Mesenchymal stem cell (in vitro differentiated cells and primary cell): Measurements from ENCODE around the gene RFTN1.
A peak's percentile ranks its signal among the peaks of the same experiment; 100 is the strongest.

Experiments used
- DNase-seq: peaks from one replicate; pipeline ENCODE4 v3.0.0-alpha.2; 2013
- H2AFZ ChIP-seq: one replicate; pipeline ENCODE4 v1.6.1; 2013; ENCODE audit warnings: low read depth, mild to moderate bottlenecking, control low read depth, inconsistent platforms, low read length, moderate library complexity
- H2AK5ac ChIP-seq: 2 replicates; pipeline ENCODE4 v1.6.1; 2013; ENCODE audit warnings: low read length, moderate library complexity, mild to moderate bottlenecking, inconsistent platforms; ENCODE audit not compliant: severe bottlenecking
- H2BK120ac ChIP-seq: one replicate; pipeline ENCODE4 v1.6.1; 2013; ENCODE audit warnings: low read depth, mild to moderate bottlenecking, inconsistent platforms, low read length, moderate library complexity
- H2BK12ac ChIP-seq, 2 experiments: one replicate each; pipeline ENCODE4 v1.6.1; 2013; ENCODE audit warnings: inconsistent platforms in 2 of 2, low read length in 2 of 2, mild to moderate bottlenecking in 2 of 2, moderate library complexity in 2 of 2, control low read depth in 1 of 2
- H2BK15ac ChIP-seq: one replicate; pipeline ENCODE4 v1.6.1; 2013; ENCODE audit warnings: mild to moderate bottlenecking, low read depth, inconsistent platforms; ENCODE audit not compliant: poor library complexity, severe bottlenecking
- H2BK5ac ChIP-seq: 2 replicates; pipeline ENCODE4 v1.6.1; 2013; ENCODE audit warnings: low read depth, mild to moderate bottlenecking, low read length, control low read depth, inconsistent platforms; ENCODE audit not compliant: poor library complexity, severe bottlenecking
- H3K14ac ChIP-seq, 2 experiments: one replicate each; pipeline ENCODE4 v1.6.1; 2013; ENCODE audit warnings: inconsistent platforms in 2 of 2, low read length in 2 of 2, control low read depth in 1 of 2, mild to moderate bottlenecking in 1 of 2, moderate library complexity in 1 of 2
- H3K18ac ChIP-seq, 2 experiments: one replicate each; pipeline ENCODE4 v1.6.1; 2013; ENCODE audit warnings: inconsistent platforms in 2 of 2, low read length in 2 of 2, control low read depth in 1 of 2, low read depth in 1 of 2, mild to moderate bottlenecking in 1 of 2
- H3K23ac ChIP-seq, 2 experiments: one replicate each; pipeline ENCODE4 v1.6.1; 2013; ENCODE audit warnings: inconsistent platforms in 2 of 2, low read length in 2 of 2, mild to moderate bottlenecking in 2 of 2, moderate library complexity in 2 of 2, control low read depth in 1 of 2
- H3K27ac ChIP-seq: 2 replicates; pipeline ENCODE4 v1.5.1; 2013; ENCODE audit warnings: mild to moderate bottlenecking, moderate library complexity, low read length, control low read depth, inconsistent platforms; ENCODE audit not compliant: poor library complexity, severe bottlenecking
- H3K27me3 ChIP-seq, 2 experiments: 2 replicates each; pipeline versions ENCODE4 v1.6.1 to v1.7.0; 2013; ENCODE audit warnings: low read length in 2 of 2, mild to moderate bottlenecking in 2 of 2, moderate library complexity in 2 of 2, control low read depth in 1 of 2, inconsistent platforms in 1 of 2; ENCODE audit not compliant: control insufficient read depth in 1 of 2, insufficient read depth in 1 of 2
- H3K36me3 ChIP-seq, 2 experiments: 2 replicates each; pipeline versions ENCODE4 v1.6.1 to v1.7.0; 2013; ENCODE audit warnings: low read length in 2 of 2, control low read depth in 1 of 2, inconsistent platforms in 1 of 2, low read depth in 1 of 2, mild to moderate bottlenecking in 1 of 2; ENCODE audit not compliant: insufficient read depth in 2 of 2, control insufficient read depth in 1 of 2
- H3K4ac ChIP-seq, 2 experiments: one replicate each; pipeline ENCODE4 v1.6.1; 2013; ENCODE audit warnings: inconsistent platforms in 2 of 2, low read length in 2 of 2, mild to moderate bottlenecking in 2 of 2, moderate library complexity in 2 of 2, control low read depth in 1 of 2, low read depth in 1 of 2
- H3K4me1 ChIP-seq: 2 replicates; pipeline ENCODE4 v1.6.1; 2013; ENCODE audit warnings: low read depth, low read length, control low read depth; ENCODE audit not compliant: control insufficient read depth, insufficient read depth
- H3K4me2 ChIP-seq: 2 replicates; pipeline ENCODE4 v1.6.1; 2013; ENCODE audit warnings: low read length, mild to moderate bottlenecking, inconsistent platforms; ENCODE audit not compliant: poor library complexity, severe bottlenecking
- H3K4me3 ChIP-seq, 2 experiments: 2 replicates each; pipeline versions ENCODE4 v1.5.1 to v1.7.0; 2013; ENCODE audit warnings: low read length in 2 of 2, mild to moderate bottlenecking in 2 of 2, control low read depth in 1 of 2, low read depth in 1 of 2; ENCODE audit not compliant: insufficient read depth in 1 of 2
- H3K79me1 ChIP-seq: replicated peaks from 2 replicates; pipeline ENCODE4 v1.6.1; 2013; ENCODE audit warnings: mild to moderate bottlenecking, control low read depth, low read length, inconsistent platforms; ENCODE audit not compliant: poor library complexity, severe bottlenecking
- H3K9ac ChIP-seq: 2 replicates; pipeline ENCODE4 v1.7.0; 2013; ENCODE audit warnings: mild to moderate bottlenecking, low read length, moderate library complexity
- H3K9me3 ChIP-seq: 2 replicates; pipeline ENCODE4 v1.7.0; 2013; ENCODE audit warnings: mild to moderate bottlenecking, low read length; ENCODE audit not compliant: control insufficient read depth
- H4K8ac ChIP-seq: one replicate; pipeline ENCODE4 v1.6.1; 2013; ENCODE audit warnings: inconsistent platforms, mild to moderate bottlenecking, low read length, moderate library complexity
- H4K91ac ChIP-seq: one replicate; pipeline ENCODE4 v1.6.1; 2013; ENCODE audit warnings: mild to moderate bottlenecking, low read length, inconsistent platforms
- WGBS: methylation state at CpG from one replicate; pipeline ENCODE4 v1.1.7; 2013; ENCODE audit warnings: mixed read lengths; 5-methylcytosine and 5-hydroxymethylcytosine counted together

The RFTN1 gene

DNA sequence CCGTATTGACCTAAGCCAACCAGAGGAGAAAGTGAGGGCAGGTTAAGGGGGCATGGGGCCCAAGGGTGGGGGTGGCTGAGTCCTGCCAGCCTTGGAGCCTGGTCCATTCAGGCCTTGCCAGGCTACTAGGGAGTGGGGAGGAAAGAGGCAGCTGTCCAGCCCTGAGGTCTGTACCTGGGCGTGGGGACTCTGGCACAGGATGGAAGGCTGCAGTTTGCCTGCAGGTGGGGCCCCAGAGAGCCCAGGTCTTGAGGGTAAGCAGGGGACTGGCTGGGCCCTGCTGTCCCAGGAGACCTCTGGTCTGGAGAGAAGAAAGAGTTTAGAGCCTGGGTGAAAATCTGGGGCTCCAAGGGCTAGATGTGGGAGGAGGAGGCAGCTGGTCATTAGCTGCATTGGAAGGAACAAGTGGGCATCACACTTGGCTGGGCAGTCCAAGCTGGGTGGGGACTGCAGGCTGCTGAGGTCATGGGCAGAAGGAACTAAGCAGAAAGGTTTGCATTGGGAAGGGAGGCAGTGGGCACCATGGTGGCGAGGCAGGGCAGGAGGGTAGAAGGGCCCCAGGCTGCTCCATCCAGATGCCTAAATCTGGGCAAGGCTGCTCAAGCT lies 140.1 kb downstream of the RFTN1 start:
- H3K27ac ChIP-seq = no peak overlapping the region
- DNase-seq = no peak
- peak overlapping the region in 1 of 2 experiments; percentile 51 for H3K23ac ChIP-seq
- no peak overlapping the region for H2AK5ac ChIP-seq
- no peak overlapping the region for H3K4me3 ChIP-seq
- H4K8ac ChIP-seq = peak overlapping the region; percentile 32
- peak overlapping the region in 1 of 2 experiments; percentile 6 for H3K18ac ChIP-seq
- H2BK12ac ChIP-seq = peak overlapping the region in 1 of 2 experiments; percentile 18
- no peak overlapping the region for H2BK120ac ChIP-seq
- H2BK15ac ChIP-seq = peak overlapping the region; percentile 35
- no peaks in the 10 kb centered on the region for H3K27me3 ChIP-seq
- no peak overlapping the region for H3K9ac ChIP-seq
- no peak overlapping the region for H2AFZ ChIP-seq
- H3K9me3 ChIP-seq = no peaks in the 10 kb centered on the region
- H3K14ac ChIP-seq = peak overlapping the region in 1 of 2 experiments; percentile 76
- 95% methylated on average over 3 of the region's 3 CpGs for WGBS
- peaks cover 45 to 49% of the 10 kb centered on the region in 2 experiments for H3K36me3 ChIP-seq
- no peak overlapping the region for H3K4me2 ChIP-seq
- peaks cover 17% of the 10 kb centered on the region for H3K4me1 ChIP-seq
- H3K79me1 ChIP-seq = peaks cover 46% of the 10 kb centered on the region
- H2BK5ac ChIP-seq = no peak overlapping the region
- no peak overlapping the region for H3K4ac ChIP-seq
- no peak overlapping the region for H4K91ac ChIP-seq

DNA sequence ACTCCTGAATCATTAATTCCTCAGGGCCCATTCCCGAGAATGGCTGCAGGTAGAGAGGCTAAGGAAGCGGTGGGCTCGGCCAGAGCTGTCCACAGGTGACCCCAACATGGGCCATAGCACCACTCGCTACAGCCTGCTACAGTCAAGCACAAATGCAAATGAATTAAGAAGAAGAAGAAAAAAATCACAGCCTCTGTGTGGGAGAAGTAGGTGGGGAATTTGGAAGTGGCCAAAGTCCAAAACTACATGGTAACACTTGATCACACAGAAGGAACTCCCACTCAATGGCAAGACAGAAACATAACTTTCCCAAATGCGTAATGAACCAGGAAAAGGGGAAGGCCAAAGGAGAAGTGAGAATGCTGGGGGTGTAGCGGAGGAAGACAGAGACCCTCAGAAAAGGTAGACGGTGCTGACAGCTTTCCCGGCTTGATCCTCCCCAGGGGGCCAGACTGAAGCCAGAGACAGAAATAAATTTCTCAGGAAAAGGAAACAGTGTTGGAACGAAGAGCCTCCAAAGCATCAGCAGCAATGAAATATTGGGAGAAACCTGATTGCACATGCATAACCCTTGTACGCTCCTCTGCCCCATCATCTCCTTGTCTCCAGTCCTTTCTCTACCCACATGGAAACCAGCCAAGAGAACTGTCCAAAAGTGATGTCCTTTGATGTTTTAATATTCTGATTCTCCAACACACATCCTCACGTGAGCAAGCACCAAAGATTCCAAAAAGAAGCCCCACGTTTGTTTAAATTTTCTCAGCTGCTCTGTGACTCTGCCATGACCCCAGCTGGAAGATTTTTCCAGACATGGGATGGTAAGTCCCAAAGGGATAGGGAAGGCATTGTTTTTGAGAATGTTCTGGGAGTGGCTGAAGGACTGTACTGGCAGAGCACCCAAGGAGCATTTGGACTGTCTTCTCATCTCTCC lies 140.9 kb downstream of the RFTN1 start:
- 85% methylated on average over 11 of the region's 12 CpGs for WGBS
- H2BK5ac ChIP-seq = no peak overlapping the region
- H4K91ac ChIP-seq = no peak overlapping the region
- no peak overlapping the region for H2BK120ac ChIP-seq
- H3K4ac ChIP-seq = no peak overlapping the region
- H3K27me3 ChIP-seq = no peaks in the 10 kb centered on the region
- no peak overlapping the region for H3K4me2 ChIP-seq
- no peak overlapping the region for H2BK12ac ChIP-seq
- H3K27ac ChIP-seq = no peak overlapping the region
- H3K9ac ChIP-seq = no peak overlapping the region
- H2AK5ac ChIP-seq = no peak overlapping the region
- peak overlapping the region in 1 of 2 experiments; percentile 6 for H3K18ac ChIP-seq
- no peaks in the 10 kb centered on the region for H3K9me3 ChIP-seq
- no peak overlapping the region for H3K14ac ChIP-seq
- H3K4me3 ChIP-seq = no peak overlapping the region
- peaks cover 13% of the 10 kb centered on the region for H3K4me1 ChIP-seq
- DNase-seq = no peak
- H2BK15ac ChIP-seq = no peak overlapping the region
- no peak overlapping the region for H3K23ac ChIP-seq
- H2AFZ ChIP-seq = no peak overlapping the region
- no peak overlapping the region for H4K8ac ChIP-seq
- peaks cover 49 to 52% of the 10 kb centered on the region in 2 experiments for H3K36me3 ChIP-seq
- peaks cover 46% of the 10 kb centered on the region for H3K79me1 ChIP-seq

DNA sequence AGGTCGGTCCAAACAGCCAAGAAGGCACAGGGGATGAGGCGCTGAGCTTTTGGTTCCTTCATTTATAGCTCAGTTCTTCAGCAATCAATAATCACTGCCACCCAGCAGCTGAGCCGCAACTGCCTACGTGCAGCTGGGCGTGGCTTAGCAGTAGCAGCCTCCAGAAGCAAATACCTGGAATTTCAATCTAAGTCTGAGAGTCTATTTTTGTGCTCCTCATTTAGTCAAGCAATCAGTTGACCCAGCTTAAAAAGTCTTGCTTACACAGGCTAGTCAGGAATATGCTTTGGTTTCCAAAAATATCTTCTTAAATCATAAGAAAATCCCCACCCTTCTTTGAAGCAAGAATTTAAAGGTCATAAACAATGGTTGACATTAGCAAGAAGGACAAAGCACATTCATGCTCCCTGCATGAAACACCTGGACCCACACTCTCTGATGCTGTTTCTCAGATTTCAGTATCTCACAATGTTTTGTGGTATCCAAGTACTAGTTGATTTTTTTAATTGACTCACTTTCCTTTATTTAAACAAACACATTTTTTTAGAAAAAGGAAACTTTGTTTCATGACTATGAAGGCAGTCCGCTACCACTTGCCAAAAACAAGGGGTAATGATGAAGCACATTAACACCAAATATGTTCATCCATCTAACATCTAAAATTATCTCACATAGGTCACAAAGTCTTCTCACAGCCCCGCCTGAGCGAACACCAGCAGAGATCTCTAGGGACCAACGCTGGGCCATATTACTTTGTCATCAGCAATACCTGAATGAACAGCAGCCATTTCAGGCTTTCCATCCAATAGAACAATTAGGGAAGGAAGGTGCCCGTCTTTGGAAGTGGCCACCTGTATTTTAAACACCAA lies 142.4 kb downstream of the RFTN1 start:
- Histone ChIP-seq H2BK120ac (no peak overlapping the region), H3K4ac (peak overlapping the region in 1 of 2 experiments; percentile 2), H3K4me1 (peaks cover 13% of the 10 kb centered on the region), H4K8ac (no peak overlapping the region), H2BK5ac (no peak overlapping the region), H3K9me3 (no peaks in the 10 kb centered on the region), H3K27ac (no peak overlapping the region), H2AFZ (no peak overlapping the region), H3K27me3 (no peaks in the 10 kb centered on the region), H3K9ac (no peak overlapping the region), H3K79me1 (peaks cover 51% of the 10 kb centered on the region), H3K36me3 (peaks cover 49 to 50% of the 10 kb centered on the region in 2 experiments), H2BK15ac (no peak overlapping the region), H3K23ac (no peak overlapping the region), H3K4me2 (no peak overlapping the region), H3K18ac (no peak overlapping the region), H2BK12ac (no peak overlapping the region), H2AK5ac (peak overlapping the region; percentile 36), H3K4me3 (no peak overlapping the region), H3K14ac (no peak overlapping the region), H4K91ac (no peak overlapping the region)
- no peak for DNase-seq
- WGBS = 91% methylated on average over 10 of the region's 10 CpGs
